Measurements from ENCODE around the gene RPN2.

DNA sequence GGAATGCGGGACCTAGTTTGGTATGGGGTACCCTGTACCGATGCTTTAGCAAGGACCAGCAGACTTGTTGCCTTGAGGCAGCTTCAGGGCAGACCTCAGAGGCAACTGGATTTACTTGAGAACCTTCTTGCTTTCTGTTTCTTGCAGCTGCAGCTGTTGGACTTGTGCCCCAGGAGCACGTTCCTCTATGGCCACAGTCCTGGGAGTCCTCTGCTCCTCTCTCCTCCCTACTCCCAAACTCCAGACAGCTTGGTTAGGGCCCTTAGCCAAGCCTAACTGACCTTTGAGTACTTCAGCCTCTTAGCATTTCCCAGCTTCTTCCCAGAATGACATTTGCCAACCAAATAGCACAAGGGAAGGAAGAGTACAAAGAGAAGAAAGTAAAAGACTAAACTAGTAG lies 47.8 kb downstream of the RPN2 start:
- no peak for TF ChIP-seq EZH2 (IDR thresholded peaks at IDR 0.05; ENCODE audit: low read length)
- TF ChIP-seq, protein P1, sequence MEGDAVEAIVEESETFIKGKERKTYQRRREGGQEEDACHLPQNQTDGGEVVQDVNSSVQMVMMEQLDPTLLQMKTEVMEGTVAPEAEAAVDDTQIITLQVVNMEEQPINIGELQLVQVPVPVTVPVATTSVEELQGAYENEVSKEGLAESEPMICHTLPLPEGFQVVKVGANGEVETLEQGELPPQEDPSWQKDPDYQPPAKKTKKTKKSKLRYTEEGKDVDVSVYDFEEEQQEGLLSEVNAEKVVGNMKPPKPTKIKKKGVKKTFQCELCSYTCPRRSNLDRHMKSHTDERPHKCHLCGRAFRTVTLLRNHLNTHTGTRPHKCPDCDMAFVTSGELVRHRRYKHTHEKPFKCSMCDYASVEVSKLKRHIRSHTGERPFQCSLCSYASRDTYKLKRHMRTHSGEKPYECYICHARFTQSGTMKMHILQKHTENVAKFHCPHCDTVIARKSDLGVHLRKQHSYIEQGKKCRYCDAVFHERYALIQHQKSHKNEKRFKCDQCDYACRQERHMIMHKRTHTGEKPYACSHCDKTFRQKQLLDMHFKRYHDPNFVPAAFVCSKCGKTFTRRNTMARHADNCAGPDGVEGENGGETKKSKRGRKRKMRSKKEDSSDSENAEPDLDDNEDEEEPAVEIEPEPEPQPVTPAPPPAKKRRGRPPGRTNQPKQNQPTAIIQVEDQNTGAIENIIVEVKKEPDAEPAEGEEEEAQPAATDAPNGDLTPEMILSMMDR (optimal IDR thresholded peaks at IDR 0.05 in 1 of 3, IDR thresholded peaks at IDR 0.05 in 1 of 3, conservative IDR thresholded peaks at IDR 0.05 in 1 of 3; ENCODE audit: extremely low read depth in 1 of 3, insufficient read depth in 2 of 3, low read length in 3 of 3): no peak

Data from keratinocyte (primary cell).